Activated CD8-positive, alpha-beta memory T cell treated with anti-CD3 and anti-CD28 coated beads, Interleukin-2, amount 10 ng/mL, durations not matched to agents 7 days and 5 days (primary cell): ENCODE data around the gene OBP2B. TPM values are rescaled to one million over a fixed set of nuclear protein-coding genes. Genes with fewer than 3 reads are reported as not detected.
A peak's percentile ranks its signal among the peaks of the same experiment; 100 is the strongest.
"Not testable (repeated sequence)": the region's sequence is repeated elsewhere in the genome, so short reads cannot be mapped to it uniquely, and the experiment has no call there.

Source experiments
- ATAC-seq: fragments of 150-1000 bp; cut with Tn5 transposase; one replicate; pipeline ENCODE4 v1.10.0; 2021; ENCODE audit warnings: moderate library complexity
- CTCF ChIA-PET: fragments of 350-600 bp; sonication (Branson Sonifier 250); formaldehyde crosslinking; loops from one replicate; lab custom pipeline; 2021; ENCODE audit warnings: antibody characterized with exemption; lab: Charles Lee
- DNase-seq: peaks from one replicate; pipeline ENCODE4 v3.0.0-alpha.2; 2020
- H3K27ac Mint-ChIP-seq: one replicate; pipeline ENCODE4 v1.8.0; 2021; ENCODE audit warnings: mild to moderate bottlenecking, mixed read lengths
- H3K27me3 Mint-ChIP-seq: one replicate; pipeline ENCODE4 v1.8.0; 2021; ENCODE audit warnings: mixed read lengths
- H3K36me3 Mint-ChIP-seq: one replicate; pipeline ENCODE4 v1.8.0; 2021; ENCODE audit warnings: mild to moderate bottlenecking, mixed read lengths
- H3K4me1 Mint-ChIP-seq: one replicate; pipeline ENCODE4 v1.8.0; 2021; ENCODE audit warnings: mixed read lengths
- H3K4me3 Mint-ChIP-seq: one replicate; pipeline ENCODE4 v1.8.0; 2021; ENCODE audit warnings: mild to moderate bottlenecking, moderate library complexity, mixed read lengths
- H3K9me3 Mint-ChIP-seq: one replicate; pipeline ENCODE4 v1.8.0; 2022; ENCODE audit warnings: low read depth, mixed read lengths
- total RNA-seq, 2 experiments: library from RNA; stranded (reverse); gene quantifications; one replicate each; pipeline ENCODE4 v1.2.3, GENCODE V29; 2021

Gene OBP2B
- total RNA-seq, 2 experiments from 2014 or later: not detected

DNA sequence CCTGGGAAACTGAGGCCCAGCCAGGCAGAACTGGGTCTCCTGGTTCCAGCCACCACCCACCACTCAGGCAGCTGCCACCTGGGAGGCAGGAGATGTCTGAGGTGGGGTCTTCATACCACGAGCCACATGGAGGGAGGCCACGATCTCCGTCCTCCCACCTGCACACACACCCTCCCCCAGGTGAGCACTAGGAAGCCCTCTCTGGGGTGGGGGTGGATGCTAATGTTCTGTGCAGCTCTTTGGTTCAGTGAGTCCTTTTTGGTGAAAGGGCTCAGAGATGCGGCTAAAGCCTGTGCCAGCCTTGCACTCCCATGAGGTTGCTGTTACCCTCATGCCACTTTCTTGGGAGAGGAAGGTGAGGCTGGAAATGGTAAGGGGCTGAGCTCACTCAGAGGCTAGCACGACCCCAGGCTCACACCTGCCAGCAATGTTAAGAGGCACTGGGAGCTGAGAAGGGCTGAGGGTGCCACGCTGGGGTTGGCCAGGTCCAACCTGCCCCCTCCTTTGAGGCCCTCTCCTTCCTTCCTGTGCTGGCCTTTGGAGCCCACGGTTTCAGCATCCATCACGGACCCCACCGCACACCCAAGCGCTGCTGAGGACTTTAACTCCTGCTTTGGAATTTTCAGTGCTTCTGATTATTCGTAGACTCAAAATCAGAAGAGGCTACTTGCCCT lies 26.6 kb upstream of the OBP2B start:
- no peak for ATAC-seq
- Mint-ChIP-seq H3K36me3 (no peaks in the 10 kb centered on the region), H3K27ac (no peak overlapping the region), H3K4me3 (no peak overlapping the region), H3K4me1 (peaks cover 6% of the 10 kb centered on the region), H3K9me3 (no peaks in the 10 kb centered on the region), H3K27me3 (peaks cover 14% of the 10 kb centered on the region)
- CTCF ChIA-PET: no interaction called here
- no peak for DNase-seq

DNA sequence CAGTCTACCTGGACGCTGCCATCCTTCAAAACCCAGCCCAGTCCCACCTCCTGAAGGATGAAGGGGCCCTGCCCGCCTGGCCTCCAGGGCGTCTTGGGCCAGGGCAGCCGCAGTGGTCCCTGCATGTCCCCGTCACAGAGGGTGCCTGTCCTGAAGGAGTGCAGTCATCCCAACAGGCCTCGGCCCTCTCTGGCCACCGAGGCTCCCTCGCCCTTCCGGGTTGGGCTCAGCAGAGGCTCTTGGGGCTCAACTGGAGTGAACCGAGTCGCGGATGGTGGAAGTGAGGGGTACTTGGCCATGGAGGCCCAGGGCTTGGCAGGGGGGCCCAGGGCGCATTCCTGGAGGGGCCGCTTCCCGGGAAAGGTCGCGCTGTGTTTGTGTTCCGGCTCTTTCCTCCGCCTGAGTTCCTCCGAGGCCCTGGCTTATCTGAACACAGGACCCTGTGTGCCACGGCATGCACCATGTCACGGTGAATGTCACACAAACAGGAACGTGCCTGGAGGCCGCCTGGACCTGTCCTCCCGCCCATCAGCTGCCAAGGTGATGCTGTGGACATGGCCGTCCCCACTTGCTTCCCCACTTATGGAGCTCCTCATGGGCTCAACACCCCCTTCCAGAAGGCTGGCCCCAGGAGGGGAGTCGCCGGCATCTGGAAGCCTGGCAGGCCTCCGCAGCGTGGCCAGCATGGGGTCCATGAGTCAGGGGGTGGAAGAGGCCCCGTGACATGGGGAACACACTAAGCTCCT lies 25.7 kb upstream of the OBP2B start:
- H3K4me3 Mint-ChIP-seq: no peak overlapping the region
- peaks cover 6% of the 10 kb centered on the region for H3K4me1 Mint-ChIP-seq
- DNase-seq (no peak), ATAC-seq (no peak)
- no peaks in the 10 kb centered on the region for H3K36me3 Mint-ChIP-seq
- no peak overlapping the region for H3K27ac Mint-ChIP-seq
- peaks cover 15% of the 10 kb centered on the region for H3K27me3 Mint-ChIP-seq
- CTCF ChIA-PET: no interaction called here
- no peaks in the 10 kb centered on the region for H3K9me3 Mint-ChIP-seq

DNA sequence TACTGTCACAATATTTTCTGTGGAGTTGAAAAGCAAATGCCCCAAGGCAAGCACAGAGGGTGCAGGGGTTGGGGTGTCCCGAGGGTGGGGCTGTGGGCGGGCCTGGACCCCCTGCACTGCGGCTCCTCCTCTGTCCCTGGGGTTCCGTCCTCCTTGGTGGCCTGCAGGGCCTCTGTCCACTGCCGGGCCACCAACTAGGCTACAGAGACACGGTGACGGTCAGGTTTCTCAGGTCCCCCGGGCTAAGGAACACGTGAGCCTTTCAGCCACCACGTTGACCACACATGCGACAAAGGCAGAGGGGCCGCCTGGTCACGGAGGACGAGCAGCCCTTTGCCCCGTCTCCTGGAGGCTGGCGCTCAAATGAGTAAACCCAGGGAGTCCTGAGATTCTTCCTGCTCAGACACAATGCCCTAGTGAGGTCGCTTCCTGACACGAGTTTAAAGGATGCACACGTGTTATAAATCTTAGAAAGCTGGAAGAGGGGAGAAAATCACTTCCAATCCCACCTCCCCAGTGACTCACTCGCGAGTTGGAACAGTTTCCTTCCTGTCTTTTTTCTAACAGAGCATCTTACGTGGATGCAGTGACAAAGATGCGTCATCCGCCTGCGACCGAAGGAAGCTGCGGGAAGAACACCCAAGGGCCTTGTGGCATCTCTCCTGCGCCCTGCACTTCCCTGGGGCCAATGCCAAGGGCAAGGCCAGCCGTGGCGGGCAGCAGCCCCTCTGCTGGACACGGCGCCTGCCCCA lies 24.8 kb upstream of the OBP2B start:
- Mint-ChIP-seq H3K27me3 (peaks cover 14% of the 10 kb centered on the region), H3K9me3 (no peaks in the 10 kb centered on the region), H3K4me3 (no peak overlapping the region), H3K27ac (no peak overlapping the region), H3K36me3 (no peaks in the 10 kb centered on the region), H3K4me1 (peaks cover 4% of the 10 kb centered on the region)
- CTCF ChIA-PET: no interaction called here
- DNase-seq: no peak
- no peak for ATAC-seq

DNA sequence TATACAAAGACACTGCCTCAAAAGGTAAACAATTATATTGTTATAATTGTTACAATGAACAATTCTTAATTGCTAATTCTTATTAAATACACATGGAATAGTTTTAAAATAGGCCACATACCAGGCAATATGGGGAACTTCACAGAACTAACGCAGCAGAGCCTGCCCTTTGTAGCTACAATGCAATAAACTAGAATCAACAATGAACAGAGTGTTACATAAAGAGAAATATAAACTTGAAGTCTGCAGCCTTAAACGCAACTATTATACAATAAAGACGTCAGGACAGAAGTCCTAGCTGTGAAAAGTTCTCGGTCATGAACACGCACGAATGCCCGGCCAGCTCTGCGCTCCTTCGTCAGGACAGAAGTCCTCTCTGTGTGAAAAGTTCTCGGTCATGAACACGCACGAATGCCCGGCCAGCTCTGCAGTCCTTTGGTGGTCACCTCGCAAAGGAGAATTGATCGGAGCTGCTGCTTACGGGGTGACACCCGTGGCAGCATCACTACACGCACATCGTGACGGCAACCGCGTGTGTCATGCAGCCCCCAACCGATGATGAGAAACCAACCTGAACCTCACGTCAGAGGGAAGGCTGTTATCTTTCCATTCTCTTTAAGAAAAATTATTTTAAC lies 23.0 kb upstream of the OBP2B start:
- H3K4me1 Mint-ChIP-seq, H3K9me3 Mint-ChIP-seq, H3K4me3 Mint-ChIP-seq, CTCF ChIA-PET, ATAC-seq, H3K27ac Mint-ChIP-seq, H3K36me3 Mint-ChIP-seq, H3K27me3 Mint-ChIP-seq, DNase-seq: not testable (repeated sequence)

DNA sequence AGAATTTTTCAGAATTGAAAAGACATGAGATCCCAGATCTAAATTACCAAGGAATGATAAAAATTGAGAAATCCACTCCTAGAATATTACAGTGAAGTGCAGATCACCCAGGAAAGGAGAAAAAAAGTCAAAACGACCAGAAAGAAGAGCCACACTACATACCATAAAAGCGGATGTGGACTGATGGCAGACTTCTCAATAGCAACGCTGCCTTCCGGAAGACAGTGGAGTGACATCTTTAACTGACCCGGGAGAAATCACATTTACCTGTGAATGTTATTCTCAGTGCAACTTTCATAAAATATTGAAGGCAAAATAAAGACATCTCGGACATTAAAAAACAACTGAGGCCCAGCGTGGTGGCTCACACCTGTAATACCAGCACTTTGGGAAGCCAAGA lies 21.5 kb upstream of the OBP2B start:
- CTCF ChIA-PET: interaction anchor here (1.0 to 1.7 kb wide), 2 partner anchors 9 to 19 kb away, joined by 3 to 5 read pairs; no protein-coding TSS in a partner anchor

DNA sequence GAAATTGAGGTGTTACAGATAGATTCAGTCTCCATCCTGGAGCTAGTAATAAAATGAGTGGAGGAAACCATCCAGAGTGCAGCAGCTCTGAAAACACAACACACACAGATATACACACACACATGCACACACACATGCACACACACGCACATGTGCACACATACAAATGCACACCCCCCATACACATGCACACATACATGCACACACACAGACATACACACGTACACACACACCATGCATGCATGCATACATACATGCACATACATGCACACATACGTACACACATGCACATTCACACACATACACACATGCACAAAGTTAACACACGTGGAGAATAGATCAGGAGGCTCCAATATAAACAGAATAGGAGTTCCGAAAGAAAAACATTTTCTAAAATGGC lies 21.0 kb upstream of the OBP2B start:
- ATAC-seq: no peak

More for the DNA sequence above, 21.5 kb upstream of the OBP2B start:
- not testable (repeated sequence) for H3K9me3 Mint-ChIP-seq, H3K27me3 Mint-ChIP-seq, ATAC-seq, DNase-seq, H3K36me3 Mint-ChIP-seq, H3K4me1 Mint-ChIP-seq, H3K27ac Mint-ChIP-seq, H3K4me3 Mint-ChIP-seq

DNA sequence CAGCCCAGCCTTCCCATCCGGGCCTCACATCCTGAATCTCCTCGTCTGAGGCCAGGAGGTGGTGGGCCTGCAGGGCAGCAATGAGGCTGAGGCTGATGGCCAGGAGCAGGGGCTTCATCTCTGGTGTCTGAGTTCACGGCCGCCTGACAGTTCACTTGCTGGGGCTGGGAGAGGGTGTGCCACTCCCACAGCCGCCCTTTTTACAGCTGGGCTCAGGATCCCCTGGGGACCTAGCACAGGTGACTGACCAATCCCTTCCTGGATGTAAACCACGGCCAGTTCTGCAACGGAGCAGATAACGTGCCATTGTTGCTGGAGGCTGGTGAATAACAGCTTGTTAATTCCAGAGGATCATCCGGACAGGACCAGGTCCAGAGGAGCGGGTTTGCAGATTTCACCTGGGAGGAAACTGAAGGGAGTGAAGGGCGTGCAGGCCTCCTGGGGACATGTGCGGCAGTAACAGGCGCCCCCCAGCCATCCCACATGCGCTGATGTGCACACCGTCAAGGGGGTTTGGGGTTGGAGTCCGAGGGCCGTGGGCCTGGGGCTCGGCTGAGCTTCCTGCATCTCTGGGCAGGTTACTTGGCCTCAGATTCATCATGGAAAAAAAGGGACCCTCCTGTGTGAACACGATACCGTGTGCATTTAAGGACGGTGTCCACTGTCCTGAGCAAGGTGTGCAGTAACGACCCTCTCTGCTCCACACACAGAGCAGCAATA lies 19.6 kb upstream of the OBP2B start:
- DNase-seq, ATAC-seq, H3K4me1 Mint-ChIP-seq, CTCF ChIA-PET, H3K36me3 Mint-ChIP-seq, H3K27me3 Mint-ChIP-seq, H3K9me3 Mint-ChIP-seq, H3K4me3 Mint-ChIP-seq, H3K27ac Mint-ChIP-seq: not testable (repeated sequence)

More for the DNA sequence above, 21.0 kb upstream of the OBP2B start:
- Mint-ChIP-seq H3K9me3 (no peaks in the 10 kb centered on the region), H3K27me3 (peaks cover 2% of the 10 kb centered on the region), H3K4me1 (no peaks in the 10 kb centered on the region), H3K27ac (no peak overlapping the region), H3K36me3 (no peaks in the 10 kb centered on the region), H3K4me3 (no peak overlapping the region)
- CTCF ChIA-PET: interaction anchor here (1.0 to 1.7 kb wide), 2 partner anchors 9 to 19 kb away, joined by 3 to 5 read pairs; no protein-coding TSS in a partner anchor
- DNase-seq: no peak

DNA sequence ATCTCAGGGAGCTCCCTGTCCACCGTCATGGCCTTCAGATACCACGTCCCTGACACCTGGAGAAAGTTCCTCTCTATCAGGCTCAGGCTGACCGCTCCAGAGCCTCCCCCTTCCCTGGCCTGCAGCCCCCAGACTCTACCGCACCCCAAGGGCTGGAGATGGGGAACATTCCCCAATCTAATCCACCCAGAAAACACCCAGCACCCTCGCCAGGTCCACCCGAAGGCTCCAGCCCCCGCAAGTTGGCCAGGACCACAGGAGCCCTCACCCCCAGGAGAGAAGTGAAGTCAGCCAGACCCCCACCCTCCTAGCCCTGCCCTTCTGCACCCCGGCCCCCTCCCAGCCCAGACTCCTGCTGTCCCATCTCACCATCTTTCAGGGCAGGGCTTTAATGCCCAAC lies 18.9 kb upstream of the OBP2B start:
- H3K4me3 Mint-ChIP-seq, H3K4me1 Mint-ChIP-seq, H3K9me3 Mint-ChIP-seq, CTCF ChIA-PET, H3K27ac Mint-ChIP-seq, H3K27me3 Mint-ChIP-seq, ATAC-seq, H3K36me3 Mint-ChIP-seq: not testable (repeated sequence)
- DNase-seq: peak; percentile 22

DNA sequence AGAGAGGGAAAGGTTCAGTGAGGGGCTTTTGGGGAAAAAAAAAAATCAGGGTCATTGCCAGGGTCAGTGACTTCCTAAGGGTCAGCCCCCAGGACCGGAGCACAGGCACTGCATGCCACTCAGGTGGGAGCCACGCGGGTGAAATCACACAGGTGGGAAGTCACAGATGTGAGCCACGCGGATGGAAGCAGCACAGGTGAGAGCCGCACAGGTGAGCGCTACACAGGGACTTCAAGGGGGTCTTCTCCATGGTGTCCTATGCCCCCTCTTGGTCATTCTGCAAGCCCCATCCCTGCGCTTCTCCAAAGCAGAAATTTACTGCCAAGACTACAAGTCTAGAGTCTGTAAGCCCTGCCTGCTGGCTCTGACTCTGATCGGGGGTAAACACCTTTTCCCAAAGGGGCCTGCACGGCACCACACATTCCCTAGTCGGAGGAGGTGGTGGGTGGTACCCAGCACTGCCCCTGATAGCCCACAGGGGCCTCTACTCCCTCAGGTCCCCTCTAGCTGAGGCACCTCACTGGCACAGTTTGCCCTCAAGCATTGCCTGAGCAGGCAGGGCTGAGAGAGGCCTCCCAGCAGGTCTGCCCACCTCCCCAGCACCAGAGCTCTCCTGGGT lies 18.3 kb upstream of the OBP2B start:
- no peak for ATAC-seq
- H3K4me3 Mint-ChIP-seq: no peak overlapping the region
- CTCF ChIA-PET: no interaction called here
- no peaks in the 10 kb centered on the region for H3K9me3 Mint-ChIP-seq
- no peaks in the 10 kb centered on the region for H3K36me3 Mint-ChIP-seq
- H3K27ac Mint-ChIP-seq: no peak overlapping the region
- peak; percentile 37 for DNase-seq
- H3K27me3 Mint-ChIP-seq: peaks cover 9% of the 10 kb centered on the region
- H3K4me1 Mint-ChIP-seq: no peaks in the 10 kb centered on the region

DNA sequence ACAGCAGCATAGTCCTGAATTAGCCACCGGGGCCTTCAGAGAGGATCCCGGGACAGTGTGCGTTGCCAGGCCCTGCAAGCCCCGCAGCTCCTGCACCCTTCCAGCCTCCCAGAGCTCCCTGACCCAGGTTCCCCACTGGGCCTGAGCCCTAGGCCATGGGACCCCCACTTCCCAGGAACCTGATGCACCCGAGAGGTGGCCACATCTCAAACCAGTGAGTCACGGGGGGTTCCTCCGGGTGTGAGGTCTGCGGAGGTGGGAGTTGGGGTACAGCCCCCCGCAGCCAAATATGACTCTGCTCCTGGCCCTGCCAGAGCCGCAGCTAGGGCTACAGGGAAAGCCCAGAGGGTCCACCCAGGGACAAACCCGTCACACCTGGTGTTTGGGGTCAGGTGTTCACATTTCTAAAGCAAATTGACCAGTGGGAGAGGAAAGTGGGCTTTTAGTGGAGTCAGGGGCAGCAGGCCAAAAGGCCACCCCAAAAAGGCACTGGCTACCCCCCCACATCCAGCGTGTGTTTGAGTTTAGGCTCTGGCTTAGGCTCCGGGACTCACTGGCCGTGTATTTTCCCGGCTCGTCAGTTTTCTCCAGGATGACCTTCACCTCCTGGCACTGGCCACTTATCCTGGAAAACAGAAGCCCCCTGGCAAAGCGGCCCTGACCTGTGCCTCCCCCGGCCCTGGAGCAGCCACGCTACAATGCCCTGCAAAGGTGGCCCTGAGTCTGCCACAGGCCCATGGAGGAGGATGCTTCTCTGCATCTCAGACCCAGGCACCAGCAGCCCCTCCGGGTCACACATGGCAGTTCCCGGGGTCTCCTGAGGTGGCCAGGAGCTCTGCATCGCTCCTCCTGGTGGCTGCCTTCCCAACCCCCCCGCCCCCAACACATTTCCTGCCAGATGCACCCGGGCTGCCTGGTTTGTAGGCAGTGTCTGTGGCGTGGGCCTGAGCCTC lies 17.4 kb upstream of the OBP2B start:
- CTCF ChIA-PET: no interaction called here
- Mint-ChIP-seq H3K4me3 (no peak overlapping the region), H3K9me3 (no peaks in the 10 kb centered on the region), H3K4me1 (peaks cover 1% of the 10 kb centered on the region), H3K27ac (no peak overlapping the region), H3K36me3 (no peaks in the 10 kb centered on the region), H3K27me3 (peaks cover 12% of the 10 kb centered on the region)
- peak; percentile 21 for DNase-seq
- no peak for ATAC-seq

DNA sequence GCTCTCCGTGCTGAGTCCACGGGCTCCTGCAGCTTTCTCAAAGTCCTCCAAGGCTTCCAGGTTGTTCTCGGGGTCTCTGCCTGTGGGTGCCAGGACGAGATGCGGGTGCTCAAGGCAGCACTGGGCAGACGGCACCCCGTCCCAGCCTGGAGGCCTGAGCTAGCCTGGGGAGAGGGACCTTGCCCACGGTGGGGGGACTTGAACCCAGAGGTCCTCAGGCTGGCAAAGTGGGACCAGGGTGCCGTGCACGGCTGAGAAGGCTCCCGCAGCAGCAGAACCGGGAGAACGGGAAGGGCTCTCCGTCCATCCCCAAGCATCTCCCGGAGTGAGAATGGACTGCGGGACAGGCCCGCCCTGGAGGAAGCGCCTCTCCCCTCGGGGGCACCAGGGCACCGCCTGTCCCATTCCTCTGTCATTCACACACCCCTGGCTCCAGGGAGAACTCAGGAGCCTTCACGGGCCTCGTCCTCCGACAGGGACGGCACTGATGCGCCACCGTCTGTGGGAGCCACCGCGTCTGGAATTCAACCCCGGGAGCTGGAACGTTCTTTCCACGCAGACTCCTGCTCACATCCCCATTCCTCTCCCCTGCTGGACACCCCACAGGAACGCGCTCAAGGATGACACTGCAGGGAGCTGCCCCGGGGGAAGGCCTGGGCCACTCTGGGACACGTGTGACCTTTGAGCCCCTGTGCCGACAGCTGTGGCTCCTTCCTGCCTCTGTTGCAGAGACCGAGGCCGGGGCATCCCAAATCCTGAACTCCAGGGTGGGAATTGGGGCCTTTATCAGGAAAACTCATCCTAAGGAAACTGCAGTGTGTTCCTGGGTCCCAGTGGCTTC lies 16.3 kb upstream of the OBP2B start:
- peak; percentile 33 for DNase-seq
- H3K9me3 Mint-ChIP-seq: no peaks in the 10 kb centered on the region
- H3K27me3 Mint-ChIP-seq: peaks cover 19% of the 10 kb centered on the region
- H3K27ac Mint-ChIP-seq: no peak overlapping the region
- peaks cover 6% of the 10 kb centered on the region for H3K4me1 Mint-ChIP-seq
- no peak for ATAC-seq
- CTCF ChIA-PET: no interaction called here
- H3K36me3 Mint-ChIP-seq: no peaks in the 10 kb centered on the region
- H3K4me3 Mint-ChIP-seq: no peak overlapping the region
